ENCODE data around the gene GIN1. TPM values are rescaled to one million over a fixed set of nuclear protein-coding genes. Genes with fewer than 3 reads are reported as not detected.

The GIN1 gene
- total and polyA plus RNA-seq, 9 of the 15 experiments (the other 6 are each of a cell fraction or from before 2014, with no cell fraction given): 2.4 to 9.8 (median 7.8) TPM

GRCh38 chr5:103041071-103041676, 78.8 kb downstream of the GIN1 start (continued):
- no peak for TF ChIP-seq ZHX1 (conservative IDR thresholded peaks at IDR 0.05; ENCODE audit: low read length)
- peak; percentile 73 to 84 for TF ChIP-seq RAD21 (CRISPR knock-in tag; conservative IDR thresholded peaks at IDR 0.05 in 1 of 2, IDR thresholded peaks at IDR 0.05 in 1 of 2)
- no peak for TF ChIP-seq HOXB6 (CRISPR knock-in tag; IDR thresholded peaks at IDR 0.05; ENCODE audit: borderline replicate concordance)

- no peak for ATAC-seq
- Histone ChIP-seq H3K27ac (ENCODE audit: extremely low read depth, low read depth, low read length) (no peak overlapping the region), H3K4me1 (replicated peaks in 1 of 2; ENCODE audit: control insufficient read depth in 2 of 2, insufficient read depth in 2 of 2, low read length in 2 of 2) (no peaks in the 10 kb centered on the region), H3K9ac (ENCODE audit: insufficient read depth in 1 of 2, low read depth in 2 of 2, low read length in 2 of 2) (no peak overlapping the region), H3K9me1 (ENCODE audit: control insufficient read depth, insufficient read depth, low read length) (no peaks in the 10 kb centered on the region), H3K36me3 (ENCODE audit: control insufficient read depth, insufficient read depth, low read length) (no peaks in the 10 kb centered on the region), H3K4me3 (no peak overlapping the region), H3K27me3 (ENCODE audit: control insufficient read depth in 2 of 2, insufficient read depth in 2 of 2, low read length in 2 of 2) (no peaks in the 10 kb centered on the region), H3K4me2 (ENCODE audit: insufficient read depth, low read length) (no peak overlapping the region), H2AFZ (ENCODE audit: low read depth, low read length) (no peak overlapping the region), H3K79me2 (ENCODE audit: control insufficient read depth, insufficient read depth, low read length) (no peaks in the 10 kb centered on the region), H4K20me1 (replicated peaks; ENCODE audit: control insufficient read depth, insufficient read depth, low read length) (no peaks in the 10 kb centered on the region), H3K9me3 (replicated peaks; ENCODE audit: control insufficient read depth, insufficient read depth, low read depth, low read length) (no peaks in the 10 kb centered on the region)
- no TSS peak for BruUV-seq (replicated peaks)
- WGBS (ENCODE audit: insufficient coverage, low coverage, missing lambda C conversion rate): 28% methylated on average over 4 of the region's 4 CpGs
- in situ Hi-C loops (cut with MboI): no loop called here
- TF ChIP-seq HCFC1 (IDR thresholded peaks at IDR 0.05; ENCODE audit: low read depth, low read length): no peak
- DNase-seq (ENCODE audit: extremely low read depth in 1 of 4, low spot score in 3 of 4): no peak
- ChIA-PET POLR2A (no interaction called here), CTCF (ENCODE audit: low intra/inter-chr PET ratio) (no interaction called here)
- no peak for FAIRE-seq
- intact Hi-C loops (cut with micrococcal nuclease): loop anchor here (5.0 kb wide), 1 partner anchor 99 kb away; no protein-coding TSS in a partner anchor
Measured at GRCh38 chr5:103037673-103038455, 82.1 kb downstream of the GIN1 start.
